SJCRH30 (cell line): ENCODE data around the gene EFCAB6. TPM values are rescaled to one million over a fixed set of nuclear protein-coding genes. Genes with fewer than 3 reads are reported as not detected.

Experiments used
- DNase-seq, 2 experiments: peaks; one replicate each; pipeline ENCODE4 v3.0.0-alpha.2; 2015 to 2020
- H3K27ac ChIP-seq: fragments of 250-450 bp; sonication (Bioruptor Pico); 2 replicates; pipeline ENCODE4 v1.5.1; 2020; ENCODE audit warnings: mild to moderate bottlenecking, moderate library complexity
- H3K27me3 ChIP-seq: fragments of 250-450 bp; sonication (Bioruptor Pico); 2 replicates; pipeline ENCODE4 v1.5.1; 2020; ENCODE audit warnings: mild to moderate bottlenecking, moderate library complexity
- H3K36me3 ChIP-seq: fragments of 250-450 bp; sonication (Bioruptor Pico); 2 replicates; pipeline ENCODE4 v1.5.1; 2020; ENCODE audit warnings: mild to moderate bottlenecking, moderate library complexity
- H3K4me1 ChIP-seq: fragments of 250-450 bp; sonication (Bioruptor Pico); 2 replicates; pipeline ENCODE4 v1.5.1; 2020; ENCODE audit warnings: mild to moderate bottlenecking, moderate library complexity
- H3K4me3 ChIP-seq: fragments of 250-450 bp; sonication (Bioruptor Pico); 2 replicates; pipeline ENCODE4 v1.5.1; 2020; ENCODE audit warnings: mild to moderate bottlenecking, moderate library complexity
- H3K9me3 ChIP-seq: fragments of 250-450 bp; sonication (Bioruptor Pico); replicated peaks from 2 replicates; pipeline ENCODE4 v1.5.1; 2020; ENCODE audit warnings: mild to moderate bottlenecking, moderate library complexity
- total RNA-seq: library from RNA; depleted of rRNA; stranded (reverse); fragments of >200 nt; shearing (Covaris generic); gene quantifications from 2 replicates; pipeline ENCODE4 v1.2.3, GENCODE V29; 2014

EFCAB6 gene
- total RNA-seq, 1 experiment from 2014 or later, result not detected

DNA sequence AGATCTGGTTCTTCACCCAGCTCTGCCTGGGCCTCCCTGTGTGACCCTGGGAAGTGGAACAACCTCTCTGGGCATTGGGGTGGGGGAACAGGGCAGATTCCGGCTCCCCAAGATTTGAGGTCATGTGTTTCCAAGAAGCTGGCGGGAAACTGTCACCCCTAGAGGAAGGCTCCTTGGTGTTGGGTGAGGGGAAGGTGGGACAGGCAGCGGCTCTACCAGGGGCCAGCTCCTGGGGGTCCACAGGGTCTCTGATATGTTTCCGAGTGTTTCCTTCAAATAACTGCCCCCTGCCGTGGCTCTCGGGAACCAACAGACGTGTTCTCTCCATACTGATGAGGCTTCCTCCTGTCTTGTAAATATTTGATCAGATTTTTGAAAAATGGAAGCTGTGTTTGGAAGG, 321.8 kb downstream of the EFCAB6 start:
- Histone ChIP-seq H3K27ac (no peak overlapping the region), H3K27me3 (no peaks in the 10 kb centered on the region; the same call in 1 of the 2 replicates), H3K36me3 (no peaks in the 10 kb centered on the region), H3K4me3 (no peak overlapping the region), H3K9me3 (no peaks in the 10 kb centered on the region), H3K4me1 (no peaks in the 10 kb centered on the region)
- no peak for DNase-seq

DNA sequence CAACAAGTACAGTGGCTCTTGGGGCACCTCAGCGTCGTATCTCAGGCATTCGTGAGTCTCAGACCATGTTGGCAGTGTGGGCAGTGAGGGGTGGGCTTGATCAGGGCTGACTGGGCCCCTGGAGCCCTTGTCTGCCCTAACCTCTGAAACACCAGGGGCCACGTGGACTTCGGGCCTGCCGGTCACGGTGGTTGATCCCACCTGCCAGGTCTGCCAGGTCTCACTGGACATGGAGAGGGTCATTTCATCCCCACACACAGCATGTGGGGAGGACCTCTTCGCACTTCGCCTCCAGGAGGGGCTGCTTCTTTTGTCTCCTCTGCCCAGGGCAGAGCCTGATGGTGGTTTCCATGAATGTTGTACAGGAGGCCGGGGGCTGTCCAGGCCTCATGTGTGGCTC, 323.2 kb downstream of the EFCAB6 start:
- Histone ChIP-seq H3K4me1 (no peaks in the 10 kb centered on the region), H3K9me3 (no peaks in the 10 kb centered on the region), H3K27me3 (no peaks in the 10 kb centered on the region; the same call in 1 of the 2 replicates), H3K36me3 (no peaks in the 10 kb centered on the region), H3K4me3 (no peak overlapping the region), H3K27ac (no peak overlapping the region)
- DNase-seq, result no peak

DNA sequence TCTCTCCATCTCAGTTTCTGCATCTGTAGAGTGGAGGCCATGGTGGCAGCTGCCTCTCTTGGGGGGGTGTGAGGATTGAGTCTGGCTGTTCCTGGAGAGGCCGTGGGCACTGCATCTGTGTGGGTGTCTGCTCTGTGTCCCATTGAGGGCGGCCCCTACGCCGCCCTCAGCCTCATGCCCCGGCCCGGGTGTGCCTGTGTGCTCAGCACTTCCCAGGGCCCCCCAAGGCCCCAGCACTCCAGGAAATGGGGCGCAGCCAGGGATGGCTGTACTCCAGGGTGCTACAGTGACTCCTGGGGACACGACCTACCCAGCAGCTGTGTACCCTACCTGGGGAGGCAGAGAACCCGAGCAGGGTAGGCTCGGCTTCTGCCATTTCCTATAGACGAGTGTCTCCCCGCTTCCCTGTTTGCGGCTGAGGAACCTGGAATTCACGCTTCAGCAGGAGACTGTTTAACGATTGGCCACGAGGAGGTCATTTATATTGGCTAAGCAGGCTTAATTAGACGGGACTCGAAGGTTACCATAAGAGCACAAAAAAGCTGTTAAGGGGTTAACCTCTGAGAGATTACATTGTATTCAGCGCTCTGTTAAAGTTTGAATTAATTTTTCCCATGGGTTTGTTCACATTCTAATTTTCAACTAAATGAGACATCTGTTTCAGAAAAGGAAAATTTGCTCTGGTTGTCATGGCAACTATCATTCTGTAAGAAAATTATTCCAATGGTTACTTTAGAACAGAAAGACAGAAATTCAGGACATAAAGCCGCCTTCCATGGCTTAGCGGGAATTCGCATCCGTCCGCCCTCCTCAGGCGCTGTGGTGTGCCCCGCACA, 323.9 kb downstream of the EFCAB6 start:
- H3K4me1 ChIP-seq, result no peaks in the 10 kb centered on the region
- no peaks in the 10 kb centered on the region for H3K9me3 ChIP-seq
- H3K27ac ChIP-seq, result no peak overlapping the region
- H3K36me3 ChIP-seq, result no peaks in the 10 kb centered on the region
- H3K27me3 ChIP-seq, result no peaks in the 10 kb centered on the region; the same call in 1 of the 2 replicates
- no peak for DNase-seq
- H3K4me3 ChIP-seq, result no peak overlapping the region

DNA sequence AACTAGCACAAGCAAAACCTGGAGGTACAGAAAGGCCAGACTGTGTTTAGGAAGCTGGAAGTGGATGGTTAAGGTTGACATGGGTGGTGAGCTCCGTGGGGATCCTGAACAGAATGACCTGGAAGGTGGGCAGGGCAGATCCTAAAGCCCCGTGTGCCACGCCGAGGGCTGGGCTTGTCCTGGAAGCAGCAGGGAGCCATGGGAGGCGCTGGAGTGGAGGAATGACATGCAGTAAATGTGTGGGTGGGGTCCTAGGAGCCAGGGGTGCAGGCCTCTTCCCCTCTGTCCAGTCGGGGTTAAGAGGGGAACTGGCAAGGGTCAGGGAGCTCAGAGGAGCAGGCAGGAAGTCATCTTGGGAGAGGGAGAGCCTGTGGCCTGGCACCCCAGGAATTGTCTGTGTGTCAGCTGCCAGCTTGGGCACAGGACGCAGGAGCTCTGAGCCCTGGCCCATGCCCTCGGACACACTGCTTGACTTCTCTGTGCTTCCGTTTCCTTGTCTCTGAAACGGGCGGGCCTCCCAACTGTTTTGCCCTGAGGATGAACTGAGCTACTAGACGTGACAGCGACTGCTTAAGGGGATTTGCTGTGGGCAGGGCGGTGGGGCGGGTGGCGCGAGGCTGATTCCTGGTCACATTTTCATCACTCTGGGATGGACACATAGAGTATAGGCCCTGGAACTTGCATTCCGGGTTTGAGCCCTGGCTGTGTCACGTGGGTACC, 324.6 kb downstream of the EFCAB6 start:
- Histone ChIP-seq H3K9me3 (no peaks in the 10 kb centered on the region), H3K4me3 (no peak overlapping the region), H3K36me3 (no peaks in the 10 kb centered on the region), H3K27me3 (no peaks in the 10 kb centered on the region; the same call in 1 of the 2 replicates), H3K27ac (no peak overlapping the region), H3K4me1 (no peaks in the 10 kb centered on the region)
- DNase-seq, result no peak

DNA sequence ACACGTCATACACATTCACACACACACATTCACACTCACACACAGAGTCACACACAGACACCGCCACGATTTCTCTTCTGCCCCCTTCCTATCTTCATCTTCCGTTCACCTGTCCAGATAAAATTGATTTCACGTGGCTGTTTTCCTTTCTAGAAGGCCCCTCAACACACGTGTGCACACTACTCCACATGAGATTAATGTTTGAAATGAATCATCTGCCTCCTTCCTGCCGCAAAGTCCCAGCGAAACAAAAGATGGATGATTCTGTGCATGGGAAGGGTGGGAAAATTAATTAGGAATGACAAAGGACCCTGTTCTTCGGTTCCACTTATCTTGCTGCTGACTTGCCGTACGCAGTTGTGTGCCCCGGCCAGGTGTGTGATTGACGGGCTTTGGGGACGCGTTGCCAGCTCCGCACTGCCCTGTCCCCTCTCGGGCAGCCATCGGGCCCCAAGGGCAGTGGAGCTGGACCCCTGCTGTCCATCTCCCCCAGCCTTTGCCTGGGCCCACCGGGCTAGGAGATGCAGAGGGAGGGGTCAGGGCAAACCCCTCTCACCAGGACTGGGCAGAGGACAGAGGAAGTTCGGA, 326.5 kb downstream of the EFCAB6 start:
- Histone ChIP-seq H3K4me1 (no peaks in the 10 kb centered on the region), H3K27me3 (no peaks in the 10 kb centered on the region; the same call in 1 of the 2 replicates), H3K27ac (no peak overlapping the region), H3K9me3 (no peaks in the 10 kb centered on the region), H3K36me3 (no peaks in the 10 kb centered on the region), H3K4me3 (no peak overlapping the region)
- no peak for DNase-seq

DNA sequence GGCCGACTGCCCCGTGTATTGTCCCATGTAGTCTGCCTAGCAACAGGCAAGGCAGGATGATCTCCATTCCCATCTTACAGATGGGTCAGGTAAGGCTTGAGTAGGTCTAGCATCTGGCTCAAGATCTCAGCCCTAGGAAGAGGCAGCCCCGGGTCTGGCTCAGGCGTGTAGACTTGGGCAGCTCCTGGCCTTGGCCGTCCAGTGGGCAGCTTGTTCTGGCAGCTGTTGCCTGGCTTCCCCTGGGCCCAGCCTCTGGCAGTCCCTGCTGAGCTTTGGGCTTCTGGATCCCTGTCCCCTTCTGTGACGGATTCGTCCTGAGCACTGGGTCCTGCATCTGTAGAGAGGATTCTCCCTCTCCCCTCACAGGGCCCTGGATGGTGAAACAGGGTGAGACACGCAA, 327.9 kb downstream of the EFCAB6 start:
- Histone ChIP-seq H3K4me1 (no peaks in the 10 kb centered on the region), H3K27ac (no peak overlapping the region), H3K27me3 (no peaks in the 10 kb centered on the region; the same call in 1 of the 2 replicates)

DNA sequence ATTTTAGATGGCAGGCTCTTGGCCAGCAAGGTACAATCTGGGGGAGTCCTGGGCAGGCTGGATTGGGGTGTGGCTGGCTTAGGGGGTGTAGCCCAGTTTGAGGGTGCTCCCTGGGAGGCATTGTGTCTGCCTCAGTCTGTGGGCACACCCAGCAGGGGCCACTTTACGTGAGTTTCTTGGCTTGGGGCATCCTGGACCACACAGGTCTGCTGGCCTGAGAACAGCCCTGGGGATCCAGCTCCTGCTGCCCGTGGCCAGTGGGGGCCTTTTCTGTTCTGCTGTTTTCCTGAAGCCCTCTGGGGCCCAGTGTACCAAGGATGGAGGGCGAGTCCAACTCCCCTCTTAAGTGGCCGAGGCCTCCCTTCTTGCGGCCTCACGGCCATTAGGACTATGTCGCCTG, 328.4 kb downstream of the EFCAB6 start:
- Histone ChIP-seq H3K9me3 (no peaks in the 10 kb centered on the region), H3K4me1 (no peaks in the 10 kb centered on the region), H3K4me3 (no peak overlapping the region), H3K36me3 (no peaks in the 10 kb centered on the region), H3K27me3 (no peaks in the 10 kb centered on the region; the same call in 1 of the 2 replicates), H3K27ac (no peak overlapping the region)
- no peak for DNase-seq

More for the DNA sequence above, 327.9 kb downstream of the EFCAB6 start:
- no peaks in the 10 kb centered on the region for H3K9me3 ChIP-seq
- DNase-seq, result no peak
- no peak overlapping the region for H3K4me3 ChIP-seq
- no peaks in the 10 kb centered on the region for H3K36me3 ChIP-seq

DNA sequence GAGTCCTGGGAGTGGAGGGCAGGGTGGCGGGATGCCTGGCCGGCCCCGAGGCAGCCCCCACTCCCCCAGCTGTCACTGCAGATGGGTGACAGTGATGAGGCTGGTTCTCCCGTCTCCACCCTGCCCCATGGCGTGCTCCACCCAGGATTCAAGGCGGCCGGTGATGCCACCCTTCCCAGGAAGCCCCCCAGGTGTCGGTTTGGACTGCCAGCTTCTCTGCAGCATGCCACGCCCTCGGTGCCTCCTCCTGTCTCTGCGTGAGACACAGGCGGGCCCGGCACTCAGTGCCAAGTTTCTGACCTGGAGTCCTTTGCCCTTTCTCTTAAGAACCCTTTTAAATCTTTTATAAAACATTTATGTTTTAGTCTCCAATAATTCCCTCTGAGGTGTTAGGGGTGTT, 328.8 kb downstream of the EFCAB6 start:
- Histone ChIP-seq H3K9me3 (no peaks in the 10 kb centered on the region), H3K36me3 (no peaks in the 10 kb centered on the region), H3K27me3 (no peaks in the 10 kb centered on the region), H3K4me1 (no peaks in the 10 kb centered on the region), H3K27ac (no peak overlapping the region), H3K4me3 (no peak overlapping the region)
- DNase-seq, result no peak

DNA sequence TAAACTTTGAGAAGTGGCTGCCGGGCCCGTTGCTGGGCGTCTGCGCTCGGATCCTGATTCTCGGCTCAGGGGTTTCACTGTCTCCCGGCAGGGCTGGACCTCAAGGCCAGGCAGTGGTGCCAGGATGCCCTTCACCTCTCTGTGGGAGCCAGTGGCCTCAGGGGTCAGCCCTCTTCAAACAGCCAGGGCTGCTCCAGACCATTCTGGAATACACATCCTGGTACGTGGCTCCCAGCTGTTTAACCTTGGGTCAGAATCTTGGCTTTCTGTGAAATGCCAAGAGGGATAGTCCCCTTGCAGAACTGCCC, 329.8 kb downstream of the EFCAB6 start:
- no peaks in the 10 kb centered on the region for H3K27me3 ChIP-seq

DNA sequence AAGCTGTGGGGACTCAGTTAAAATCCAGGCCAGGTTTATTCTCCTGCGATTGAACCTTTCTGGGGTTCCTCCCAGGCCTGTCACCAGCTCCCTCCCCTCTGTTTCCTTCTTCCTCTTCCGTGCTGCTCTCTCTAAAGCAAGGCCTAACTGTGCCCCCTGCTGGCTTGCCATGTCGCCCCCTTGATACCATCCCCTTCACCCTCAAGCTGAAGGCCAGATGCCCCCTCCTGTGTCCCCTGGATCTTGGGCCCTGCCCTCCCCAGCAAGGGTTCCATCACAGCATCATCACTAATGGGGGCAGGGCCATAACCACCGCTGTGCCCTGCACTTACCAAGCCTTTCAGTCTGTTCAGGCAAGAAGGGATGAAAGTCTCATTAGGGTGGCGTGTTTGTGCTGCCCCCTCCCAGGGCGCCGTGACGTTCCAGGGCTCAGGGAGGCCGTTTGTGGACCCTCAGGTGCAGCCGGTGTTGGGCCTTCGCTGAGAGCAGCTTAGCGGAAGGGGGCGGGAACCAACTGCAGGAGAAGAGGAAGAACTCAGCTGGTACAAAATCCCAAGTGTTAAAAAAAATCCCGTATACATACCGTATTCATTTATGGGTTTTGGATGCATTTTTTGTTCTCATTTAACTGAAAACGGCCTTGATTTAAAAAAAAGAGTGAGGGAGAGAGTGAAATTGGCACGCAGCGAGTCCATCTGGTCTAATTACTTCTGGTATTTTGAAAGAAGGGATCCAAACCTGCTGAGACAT, 330.4 kb downstream of the EFCAB6 start:
- Histone ChIP-seq H3K27me3 (no peaks in the 10 kb centered on the region), H3K36me3 (no peaks in the 10 kb centered on the region), H3K4me3 (no peak overlapping the region), H3K4me1 (no peaks in the 10 kb centered on the region), H3K9me3 (no peaks in the 10 kb centered on the region), H3K27ac (no peak overlapping the region)
- DNase-seq, result no peak

More for the DNA sequence above, 329.8 kb downstream of the EFCAB6 start:
- no peaks in the 10 kb centered on the region for H3K36me3 ChIP-seq
- H3K4me1 ChIP-seq, result no peaks in the 10 kb centered on the region
- no peaks in the 10 kb centered on the region for H3K9me3 ChIP-seq
- no peak for DNase-seq
- H3K27ac ChIP-seq, result no peak overlapping the region
- H3K4me3 ChIP-seq, result no peak overlapping the region

DNA sequence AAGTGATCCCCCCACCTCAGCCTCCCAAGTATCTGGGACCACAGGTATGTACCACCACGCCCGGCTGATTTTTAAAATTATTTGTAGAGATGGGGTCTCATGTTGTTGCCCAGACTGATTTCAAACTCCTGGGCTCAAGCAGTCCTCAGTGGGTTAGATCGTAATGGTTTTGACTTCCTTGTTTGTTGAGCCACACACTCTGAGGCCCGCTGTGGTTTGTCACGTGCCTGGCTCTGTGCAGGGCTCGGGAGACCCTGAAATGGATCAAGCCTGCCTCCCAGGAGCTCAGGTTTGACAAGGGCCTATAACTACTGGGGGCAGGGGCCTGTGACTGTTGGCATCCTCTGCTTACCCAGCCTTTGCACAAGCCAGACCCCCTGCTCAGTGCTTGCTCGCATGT, 332.1 kb downstream of the EFCAB6 start:
- Histone ChIP-seq H3K9me3 (no peaks in the 10 kb centered on the region), H3K4me1 (no peaks in the 10 kb centered on the region), H3K36me3 (no peaks in the 10 kb centered on the region), H3K27me3 (no peaks in the 10 kb centered on the region), H3K4me3 (no peak overlapping the region), H3K27ac (no peak overlapping the region)
- DNase-seq, result no peak

DNA sequence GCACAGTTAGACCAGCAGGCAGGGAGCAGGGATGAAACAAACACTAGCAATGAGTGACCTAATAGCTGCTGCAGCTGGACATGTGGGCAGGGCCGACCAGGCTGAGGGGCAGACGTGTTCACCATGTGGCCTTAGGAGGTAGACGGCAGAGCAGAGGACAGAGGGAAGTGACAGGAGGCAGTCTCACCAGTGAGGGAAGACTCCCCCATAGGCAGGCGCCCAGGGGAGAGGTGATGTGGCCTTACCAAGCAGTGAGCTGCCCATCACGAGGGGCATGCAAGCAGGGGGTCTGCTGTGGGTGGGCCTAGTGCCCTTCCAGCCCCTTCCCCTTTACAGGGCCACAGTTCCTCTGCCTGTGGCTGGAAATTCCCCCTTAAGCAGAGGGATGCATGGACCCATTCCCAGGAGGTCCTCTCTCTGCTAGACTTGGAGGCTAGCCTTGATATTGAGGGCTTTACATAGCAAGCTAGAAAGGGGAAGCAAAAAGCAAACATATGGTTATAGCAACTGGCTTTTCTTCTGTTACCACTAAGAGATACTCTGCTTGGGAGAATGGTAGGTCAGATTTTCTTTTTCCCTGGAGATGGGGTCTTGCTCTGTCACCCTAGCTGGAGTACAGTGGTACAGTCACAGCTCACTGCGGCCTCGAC, 332.7 kb downstream of the EFCAB6 start:
- no peak overlapping the region for H3K4me3 ChIP-seq
- no peak overlapping the region for H3K27ac ChIP-seq
- no peak for DNase-seq
- no peaks in the 10 kb centered on the region for H3K4me1 ChIP-seq
- H3K36me3 ChIP-seq, result no peaks in the 10 kb centered on the region
- H3K27me3 ChIP-seq, result no peaks in the 10 kb centered on the region
- H3K9me3 ChIP-seq, result no peaks in the 10 kb centered on the region
